ENCODE measurements around the gene SMARCB1.

SMARCB1 gene

GRCh38 chr22:23762842-23763578 lies 23.8 kb upstream of the SMARCB1 start, which contains the start of gene C22orf15:
TSS of gene C22orf15 (plus strand) at chr22:23762990. CDS start at chr22:23763307, 317 bp downstream.
- Histone ChIP-seq H2BK15ac (replicated peaks; ENCODE audit: low read depth) (no peak within 1 kb of the TSS), H3K4ac (ENCODE audit: low read depth, low read length) (no peak within 1 kb of the TSS), H3K9ac (ENCODE audit: low read length) (peak within 1 kb of the TSS; percentile 47), H3K23ac (ENCODE audit: low read length) (no peak within 1 kb of the TSS), H3K4me3 (ENCODE audit: low read length) (no peak within 1 kb of the TSS), H2BK5ac (ENCODE audit: low read length) (no peak within 1 kb of the TSS), H2AK5ac (ENCODE audit: low read length) (no peak within 1 kb of the TSS), H3K27me3 (ENCODE audit: insufficient read depth, low read length, poor library complexity) (no peaks in the 10 kb centered on the region), H3K27ac (ENCODE audit: low read depth, low read length) (no peak within 1 kb of the TSS), H3K56ac (ENCODE audit: low read length) (peak within 1 kb of the TSS; percentile 75), H3K79me2 (ENCODE audit: control insufficient read depth, insufficient read depth, low read length) (no peaks in the 10 kb centered on the region), H3K36me3 (ENCODE audit: control insufficient read depth, insufficient read depth, low read length) (no peaks in the 10 kb centered on the region), H4K8ac (ENCODE audit: low read depth, low read length) (no peak within 1 kb of the TSS), H3K18ac (ENCODE audit: low read length) (peak within 1 kb of the TSS; percentile 6), H3K4me2 (ENCODE audit: low read length) (peak within 1 kb of the TSS; percentile 37), H3K4me1 (ENCODE audit: control insufficient read depth, low read depth, low read length) (peaks cover 14% of the 10 kb centered on the region), H3K79me1 (ENCODE audit: low read length) (peaks cover 4% of the 10 kb centered on the region), H2BK120ac (ENCODE audit: low read depth, low read length) (no peak within 1 kb of the TSS), H4K5ac (ENCODE audit: low read length) (no peak within 1 kb of the TSS)
- peak; percentile 83 for DNase-seq
- WGBS (ENCODE audit: extremely low coverage, insufficient coverage, low lambda C conversion rate) = no CpG with 5 or more reads among the region's 23 CpGs

DNA sequence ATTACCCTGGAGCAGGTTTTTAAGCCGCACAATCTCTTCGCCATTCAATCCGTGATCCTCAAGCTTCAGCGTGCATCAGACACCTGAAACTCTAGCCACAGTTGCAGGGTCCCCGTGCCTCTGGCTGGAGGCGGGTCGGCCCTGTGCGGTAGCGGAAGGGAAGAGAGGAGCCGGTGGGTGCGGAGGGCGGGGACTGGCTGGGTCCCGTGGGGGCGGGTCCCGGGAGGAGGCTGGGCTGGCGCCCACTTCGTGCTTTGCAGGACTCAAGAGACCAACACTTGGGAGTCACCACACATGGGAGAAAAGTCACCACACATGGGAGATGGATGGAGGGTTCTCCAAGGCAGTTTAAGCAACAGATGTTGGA lies 23.2 kb upstream of the SMARCB1 start:
- H3K9ac ChIP-seq (ENCODE audit: low read length) = peak overlapping the region; percentile 47
- H3K4me1 ChIP-seq (ENCODE audit: control insufficient read depth, low read depth, low read length) = peaks cover 14% of the 10 kb centered on the region
- no CpG with 5 or more reads among the region's 17 CpGs for WGBS (ENCODE audit: extremely low coverage, insufficient coverage, low lambda C conversion rate)

GRCh38 chr22:23763954-23764353 lies 22.8 kb upstream of the SMARCB1 start:
- H3K4me2 ChIP-seq (ENCODE audit: low read length) = no peak overlapping the region
- H3K79me1 ChIP-seq (ENCODE audit: low read length) = peaks cover 4% of the 10 kb centered on the region
- peak overlapping the region; percentile 26 for H3K9ac ChIP-seq (ENCODE audit: low read length)
- H2BK15ac ChIP-seq (replicated peaks; ENCODE audit: low read depth) = no peak overlapping the region
- H3K56ac ChIP-seq (ENCODE audit: low read length) = peak overlapping the region; percentile 75
- no peak overlapping the region for H4K5ac ChIP-seq (ENCODE audit: low read length)
- no peak overlapping the region for H2BK5ac ChIP-seq (ENCODE audit: low read length)
- no peak overlapping the region for H4K8ac ChIP-seq (ENCODE audit: low read depth, low read length)
- H3K4ac ChIP-seq (ENCODE audit: low read depth, low read length) = no peak overlapping the region
- DNase-seq = no peak
- no CpG with 5 or more reads among the region's 7 CpGs for WGBS (ENCODE audit: extremely low coverage, insufficient coverage, low lambda C conversion rate)
- H2BK120ac ChIP-seq (ENCODE audit: low read depth, low read length) = no peak overlapping the region
- no peak overlapping the region for H3K27ac ChIP-seq (ENCODE audit: low read depth, low read length)
- H3K4me3 ChIP-seq (ENCODE audit: low read length) = no peak overlapping the region
- no peak overlapping the region for H3K23ac ChIP-seq (ENCODE audit: low read length)
- H2AK5ac ChIP-seq (ENCODE audit: low read length) = no peak overlapping the region
- no peaks in the 10 kb centered on the region for H3K79me2 ChIP-seq (ENCODE audit: control insufficient read depth, insufficient read depth, low read length)
- H3K27me3 ChIP-seq (ENCODE audit: insufficient read depth, low read length, poor library complexity) = no peaks in the 10 kb centered on the region
- H3K4me1 ChIP-seq (ENCODE audit: control insufficient read depth, low read depth, low read length) = peaks cover 14% of the 10 kb centered on the region
- no peaks in the 10 kb centered on the region for H3K36me3 ChIP-seq (ENCODE audit: control insufficient read depth, insufficient read depth, low read length)
- H3K18ac ChIP-seq (ENCODE audit: low read length) = no peak overlapping the region

More for the DNA sequence above, 23.2 kb upstream of the SMARCB1 start:
- Histone ChIP-seq H2AK5ac (ENCODE audit: low read length) (no peak overlapping the region), H4K5ac (ENCODE audit: low read length) (no peak overlapping the region), H3K4me3 (ENCODE audit: low read length) (no peak overlapping the region), H3K36me3 (ENCODE audit: control insufficient read depth, insufficient read depth, low read length) (no peaks in the 10 kb centered on the region), H3K4me2 (ENCODE audit: low read length) (peak overlapping the region; percentile 37), H2BK15ac (replicated peaks; ENCODE audit: low read depth) (no peak overlapping the region), H4K8ac (ENCODE audit: low read depth, low read length) (no peak overlapping the region), H3K79me1 (ENCODE audit: low read length) (peaks cover 4% of the 10 kb centered on the region), H3K79me2 (ENCODE audit: control insufficient read depth, insufficient read depth, low read length) (no peaks in the 10 kb centered on the region), H3K18ac (ENCODE audit: low read length) (peak overlapping the region; percentile 6), H2BK5ac (ENCODE audit: low read length) (no peak overlapping the region), H3K27me3 (ENCODE audit: insufficient read depth, low read length, poor library complexity) (no peaks in the 10 kb centered on the region), H3K56ac (ENCODE audit: low read length) (peak overlapping the region; percentile 75), H3K4ac (ENCODE audit: low read depth, low read length) (no peak overlapping the region), H2BK120ac (ENCODE audit: low read depth, low read length) (no peak overlapping the region), H3K23ac (ENCODE audit: low read length) (no peak overlapping the region), H3K27ac (ENCODE audit: low read depth, low read length) (no peak overlapping the region)
- DNase-seq = peak; percentile 42

- Histone ChIP-seq H3K4me3 (ENCODE audit: low read length) (no peak overlapping the region), H3K36me3 (ENCODE audit: control insufficient read depth, insufficient read depth, low read length) (no peaks in the 10 kb centered on the region), H2BK5ac (ENCODE audit: low read length) (no peak overlapping the region), H3K4me2 (ENCODE audit: low read length) (no peak overlapping the region), H2BK15ac (replicated peaks; ENCODE audit: low read depth) (no peak overlapping the region), H2BK120ac (ENCODE audit: low read depth, low read length) (no peak overlapping the region), H4K8ac (ENCODE audit: low read depth, low read length) (no peak overlapping the region), H3K23ac (ENCODE audit: low read length) (no peak overlapping the region), H3K79me2 (ENCODE audit: control insufficient read depth, insufficient read depth, low read length) (no peaks in the 10 kb centered on the region), H3K79me1 (ENCODE audit: low read length) (peaks cover 4% of the 10 kb centered on the region), H3K27me3 (ENCODE audit: insufficient read depth, low read length, poor library complexity) (no peaks in the 10 kb centered on the region), H3K18ac (ENCODE audit: low read length) (no peak overlapping the region), H4K5ac (ENCODE audit: low read length) (no peak overlapping the region), H3K56ac (ENCODE audit: low read length) (peak overlapping the region; percentile 34), H2AK5ac (ENCODE audit: low read length) (no peak overlapping the region), H3K4me1 (ENCODE audit: control insufficient read depth, low read depth, low read length) (peaks cover 14% of the 10 kb centered on the region), H3K9ac (ENCODE audit: low read length) (no peak overlapping the region), H3K27ac (ENCODE audit: low read depth, low read length) (no peak overlapping the region), H3K4ac (ENCODE audit: low read depth, low read length) (no peak overlapping the region)
- no CpG with 5 or more reads among the region's 9 CpGs for WGBS (ENCODE audit: extremely low coverage, insufficient coverage, low lambda C conversion rate)
- DNase-seq = peak; percentile 51
Measured at GRCh38 chr22:23764899-23765881, 21.6 kb upstream of the SMARCB1 start.

GRCh38 chr22:23767303-23767672 lies 19.5 kb upstream of the SMARCB1 start:
- H3K4me2 ChIP-seq (ENCODE audit: low read length) = peak overlapping the region; percentile 90
- H2BK120ac ChIP-seq (ENCODE audit: low read depth, low read length) = no peak overlapping the region
- peak overlapping the region; percentile 94 for H3K56ac ChIP-seq (ENCODE audit: low read length)
- H3K79me2 ChIP-seq (ENCODE audit: control insufficient read depth, insufficient read depth, low read length) = no peaks in the 10 kb centered on the region
- H2BK5ac ChIP-seq (ENCODE audit: low read length) = no peak overlapping the region
- H3K9ac ChIP-seq (ENCODE audit: low read length) = peak overlapping the region; percentile 83
- H3K79me1 ChIP-seq (ENCODE audit: low read length) = peaks cover 4% of the 10 kb centered on the region
- DNase-seq = no peak
- H3K27me3 ChIP-seq (ENCODE audit: insufficient read depth, low read length, poor library complexity) = no peaks in the 10 kb centered on the region
- H4K5ac ChIP-seq (ENCODE audit: low read length) = no peak overlapping the region
- no CpG with 5 or more reads among the region's 27 CpGs for WGBS (ENCODE audit: extremely low coverage, insufficient coverage, low lambda C conversion rate)
- peak overlapping the region; percentile 20 for H2AK5ac ChIP-seq (ENCODE audit: low read length)
- H3K36me3 ChIP-seq (ENCODE audit: control insufficient read depth, insufficient read depth, low read length) = no peaks in the 10 kb centered on the region
- peak overlapping the region; percentile 71 for H3K18ac ChIP-seq (ENCODE audit: low read length)
- no peak overlapping the region for H3K27ac ChIP-seq (ENCODE audit: low read depth, low read length)
- no peak overlapping the region for H3K23ac ChIP-seq (ENCODE audit: low read length)
- peaks cover 14% of the 10 kb centered on the region for H3K4me1 ChIP-seq (ENCODE audit: control insufficient read depth, low read depth, low read length)
- H3K4me3 ChIP-seq (ENCODE audit: low read length) = peak overlapping the region; percentile 80
- no peak overlapping the region for H4K8ac ChIP-seq (ENCODE audit: low read depth, low read length)
- H2BK15ac ChIP-seq (replicated peaks; ENCODE audit: low read depth) = no peak overlapping the region
- peak overlapping the region; percentile 82 for H3K4ac ChIP-seq (ENCODE audit: low read depth, low read length)
